ENCODE data around the gene ATP10D.
A peak's percentile ranks its signal among the peaks of the same experiment; 100 is the strongest.
"Not testable (repeated sequence)": the region's sequence is repeated elsewhere in the genome, so short reads cannot be mapped to it uniquely, and the experiment has no call there.

Gene ATP10D

GRCh38 chr4:47490550-47490949 is 5.5 kb downstream of the ATP10D start:
- no peak for DNase-seq

DNA sequence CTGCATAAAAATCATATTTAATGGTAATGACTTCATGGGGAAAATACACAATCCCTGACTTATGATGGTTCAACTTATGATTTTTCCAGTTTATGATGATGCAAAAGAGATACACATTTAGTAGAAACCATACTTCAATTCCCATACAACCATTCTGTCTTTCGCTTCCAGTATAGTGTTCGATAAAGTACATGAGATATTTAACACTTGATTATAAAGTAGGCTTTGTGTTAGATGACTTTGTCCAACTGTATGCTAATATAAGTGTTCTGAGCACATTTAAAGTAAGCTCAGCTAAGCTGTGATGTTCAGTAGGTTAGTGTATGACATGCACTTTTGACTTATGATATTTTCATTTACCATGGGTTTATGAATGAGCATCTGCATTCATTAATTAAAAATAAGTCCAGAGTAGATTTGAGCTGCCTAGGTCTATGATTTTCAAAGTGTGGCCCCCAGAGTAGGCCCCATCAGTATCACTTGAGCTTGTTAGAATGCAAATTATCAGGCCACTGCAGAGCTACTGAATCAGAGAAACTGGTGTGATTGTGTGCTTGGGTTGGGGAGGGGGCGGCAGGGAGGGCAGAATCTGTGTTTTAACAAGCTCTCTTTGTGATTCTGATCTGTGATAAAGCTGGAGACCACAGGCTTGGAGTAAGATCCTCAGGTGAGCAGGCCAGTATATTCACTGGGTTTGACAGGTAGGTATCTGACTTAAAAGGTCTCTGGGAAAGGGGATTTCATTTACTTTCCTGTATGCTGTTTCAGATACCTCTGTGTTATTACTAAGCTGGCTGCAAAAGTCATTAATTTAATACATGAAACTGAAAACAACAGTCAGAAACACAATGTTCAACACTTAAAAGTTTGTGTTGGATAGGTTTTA is 8.4 kb downstream of the ATP10D start:
- DNase-seq: no peak

DNA sequence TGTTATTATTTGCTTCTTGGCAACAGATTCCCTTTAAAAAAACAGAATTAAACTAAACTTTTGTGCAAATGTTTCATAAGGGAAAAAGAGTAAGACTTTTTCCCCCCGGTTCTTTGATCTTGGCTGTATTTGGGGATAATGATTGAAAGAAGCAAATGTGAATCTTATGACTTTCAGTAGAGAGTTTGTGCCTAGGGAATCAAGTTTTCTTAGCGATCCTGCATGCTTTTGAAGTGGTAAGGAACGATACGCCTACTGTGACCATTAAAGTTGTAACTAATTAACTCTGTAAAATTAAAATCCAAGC is 9.0 kb downstream of the ATP10D start:
- DNase-seq: no peak

- no peak for DNase-seq
Measured at GRCh38 chr4:47498899-47499298, 13.8 kb downstream of the ATP10D start.

- no peak for DNase-seq
Measured at GRCh38 chr4:47499700-47500099, 14.6 kb downstream of the ATP10D start.

- DNase-seq: no peak
Measured at GRCh38 chr4:47500776-47501175, 15.7 kb downstream of the ATP10D start.

GRCh38 chr4:47505147-47505546 is 20.1 kb downstream of the ATP10D start:
- no peak for DNase-seq

DNA sequence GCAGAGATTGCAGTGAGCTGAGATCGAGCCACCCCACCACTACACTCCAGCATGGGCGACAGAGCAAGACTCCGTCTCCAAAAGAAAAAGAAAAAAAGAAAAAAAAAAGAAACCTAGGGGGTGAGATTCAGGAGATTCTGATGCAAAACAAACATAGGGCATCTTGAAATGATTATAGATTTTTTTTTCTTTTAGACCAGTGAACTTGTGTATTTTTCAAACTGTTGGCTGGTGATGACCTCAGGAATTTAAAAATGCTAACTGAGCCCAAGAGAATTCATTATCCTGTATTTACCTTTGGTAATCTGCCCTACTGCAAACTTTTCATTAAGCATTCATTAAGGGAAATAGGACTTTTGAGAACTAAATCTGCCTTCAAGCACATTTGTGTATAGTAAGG is 20.6 kb downstream of the ATP10D start:
- no peak for DNase-seq

DNA sequence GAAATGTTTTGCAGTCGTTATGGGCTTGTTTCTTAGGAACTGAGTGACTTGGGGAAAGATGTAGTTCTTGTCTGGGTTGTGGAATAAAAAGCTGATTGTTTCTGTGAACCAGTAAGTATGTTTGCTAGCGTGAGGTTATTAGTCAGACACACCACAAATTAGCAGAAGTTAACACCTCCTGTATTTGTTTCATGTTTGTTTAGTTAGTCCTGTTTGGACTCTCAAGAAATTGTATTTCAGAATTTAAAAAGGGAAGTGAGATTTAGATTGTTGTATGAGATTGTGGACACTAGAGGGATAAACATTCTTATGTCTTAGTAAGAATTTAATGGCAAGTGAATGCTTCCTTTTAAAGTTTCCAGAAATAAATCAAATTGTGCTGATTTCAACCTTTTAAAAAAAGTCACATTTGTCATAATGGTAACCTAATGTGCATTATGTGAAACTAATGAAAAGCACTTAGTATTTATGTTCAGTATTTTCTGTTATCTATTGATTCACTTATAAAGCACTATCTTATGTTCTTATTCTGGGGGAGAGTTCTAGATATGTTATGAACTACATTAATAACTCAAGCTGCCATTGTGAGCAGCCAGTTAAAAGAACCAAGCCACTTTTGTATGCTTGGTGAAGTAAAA is 25.6 kb downstream of the ATP10D start:
- no peak for DNase-seq

DNA sequence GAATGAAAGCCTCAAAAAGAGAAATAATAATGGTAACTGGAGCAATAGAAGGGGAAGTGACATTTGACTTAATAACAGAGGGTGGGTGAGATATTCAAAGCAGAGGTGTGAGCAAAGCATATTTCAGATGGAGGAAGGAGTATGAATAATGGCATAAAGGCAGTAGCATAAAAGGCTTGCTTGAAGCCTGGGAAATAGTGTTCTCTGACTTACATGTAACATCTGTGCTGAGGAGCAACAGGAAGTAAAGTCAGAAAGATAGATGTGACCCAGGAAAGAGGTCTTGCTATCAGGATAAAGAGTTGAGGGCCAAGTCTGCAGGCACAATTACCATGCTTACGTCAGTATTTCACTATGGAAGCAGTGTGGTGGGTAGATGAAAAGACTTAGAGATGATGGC is 28.4 kb downstream of the ATP10D start:
- DNase-seq: no peak

GRCh38 chr4:47519239-47519883 is 34.3 kb downstream of the ATP10D start:
- no peak for DNase-seq

GRCh38 chr4:47525154-47525819 is 40.2 kb downstream of the ATP10D start:
- DNase-seq: no peak

- no peak for DNase-seq
Measured at GRCh38 chr4:47526281-47526680, 41.2 kb downstream of the ATP10D start.

- not testable (repeated sequence) for DNase-seq
Measured at GRCh38 chr4:47528646-47529045, 43.6 kb downstream of the ATP10D start.

- no peak for DNase-seq
Measured at GRCh38 chr4:47530801-47531200, 45.7 kb downstream of the ATP10D start.

DNA sequence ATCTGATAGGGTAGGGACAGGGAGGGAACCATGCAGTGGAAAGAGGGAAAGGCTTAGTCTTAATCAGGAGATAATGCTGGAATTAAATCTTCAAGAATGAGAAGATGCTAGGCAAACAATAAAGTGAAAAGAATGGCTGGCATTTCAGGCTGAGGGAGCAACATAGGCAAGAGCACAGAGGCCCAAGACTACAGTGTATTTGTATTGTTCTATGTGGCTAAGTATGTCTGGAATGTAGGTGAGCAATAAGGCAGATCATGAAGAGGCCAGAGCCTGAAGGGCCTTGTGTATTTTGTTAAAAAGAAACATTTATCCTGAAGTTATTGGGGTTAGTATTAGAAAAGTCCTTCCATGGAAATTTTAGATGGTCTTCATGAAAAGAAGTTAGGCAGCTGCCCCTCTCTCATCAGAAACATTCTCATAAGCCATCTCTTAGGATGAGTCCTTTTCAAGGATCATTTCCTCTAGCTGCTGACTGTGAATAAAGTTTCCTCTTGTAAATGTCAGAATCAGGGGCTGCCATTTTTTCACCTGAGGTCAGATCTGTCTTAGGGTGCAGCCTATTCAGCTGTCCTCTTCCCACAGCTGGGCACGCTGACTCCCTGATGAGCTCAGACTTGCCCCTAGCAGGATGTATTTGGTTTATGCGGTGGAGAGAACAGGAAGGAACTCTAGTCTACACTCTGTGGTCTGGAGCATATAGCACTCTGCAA is 46.3 kb downstream of the ATP10D start:
- peak; percentile 78 for DNase-seq

DNA sequence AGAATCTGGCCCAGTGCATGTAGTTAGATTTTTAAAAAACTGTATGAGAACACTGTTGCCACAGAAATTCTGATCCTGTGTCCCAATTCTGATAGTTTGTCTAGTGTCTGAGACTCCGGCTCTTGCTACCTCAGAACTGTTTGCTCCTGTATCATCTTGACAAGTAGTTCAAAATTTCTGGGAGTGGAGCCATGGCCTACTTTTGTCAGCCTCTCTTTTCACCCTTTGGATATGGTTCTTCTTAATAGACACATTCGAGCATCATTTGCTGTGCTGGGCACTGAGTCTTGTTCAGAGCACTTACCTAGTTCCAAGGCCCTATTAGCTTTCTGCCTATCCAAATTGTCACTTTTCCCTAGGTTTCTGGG is 46.9 kb downstream of the ATP10D start:
- no peak for DNase-seq

- no peak for DNase-seq
Measured at GRCh38 chr4:47532658-47533057, 47.6 kb downstream of the ATP10D start.

- no peak for DNase-seq
Measured at GRCh38 chr4:47533689-47534347, 48.7 kb downstream of the ATP10D start.

DNA sequence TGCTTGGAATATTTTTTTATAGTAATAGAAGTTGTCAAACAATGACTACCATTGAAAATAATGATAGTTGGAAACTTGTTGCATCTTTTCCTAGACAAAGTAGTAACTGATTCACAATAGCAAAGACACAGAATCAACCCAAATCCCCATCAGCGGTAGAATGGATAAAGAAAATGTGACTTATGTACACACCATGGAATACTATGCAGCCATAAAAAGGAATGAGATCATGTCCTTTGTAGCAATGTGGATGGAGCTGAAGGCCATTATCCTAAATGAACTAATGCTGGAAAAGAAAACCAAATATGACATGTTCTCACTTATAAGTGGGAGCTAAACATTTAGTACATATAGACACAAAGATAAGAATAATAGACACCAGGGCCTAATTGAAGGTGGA is 49.7 kb downstream of the ATP10D start:
- DNase-seq: no peak

DNA sequence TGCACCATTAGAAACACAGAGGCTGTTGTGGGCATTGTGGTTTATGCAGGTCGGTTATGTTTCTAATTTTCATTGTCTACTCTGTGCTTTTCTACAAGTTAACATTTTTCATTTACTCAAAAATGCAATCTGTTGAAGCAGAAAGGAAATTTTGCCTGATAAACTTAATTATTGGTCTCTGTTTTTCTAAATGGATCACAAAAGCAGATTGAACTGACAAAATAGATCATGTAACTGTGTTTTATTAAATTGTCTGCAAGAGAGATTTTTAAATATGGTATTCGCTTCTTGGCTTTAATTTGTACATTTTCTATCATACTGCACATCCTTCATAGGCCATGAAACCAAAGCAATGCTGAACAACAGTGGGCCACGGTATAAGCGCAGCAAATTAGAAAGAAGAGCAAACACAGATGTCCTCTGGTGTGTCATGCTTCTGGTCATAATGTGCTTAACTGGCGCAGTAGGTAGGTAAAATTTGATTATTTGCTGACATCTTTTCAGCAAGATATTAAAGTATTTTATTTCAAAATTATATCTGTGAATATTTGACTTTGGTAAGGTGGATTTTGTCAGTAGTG is 50.6 kb downstream of the ATP10D start:
- no peak for DNase-seq

DNA sequence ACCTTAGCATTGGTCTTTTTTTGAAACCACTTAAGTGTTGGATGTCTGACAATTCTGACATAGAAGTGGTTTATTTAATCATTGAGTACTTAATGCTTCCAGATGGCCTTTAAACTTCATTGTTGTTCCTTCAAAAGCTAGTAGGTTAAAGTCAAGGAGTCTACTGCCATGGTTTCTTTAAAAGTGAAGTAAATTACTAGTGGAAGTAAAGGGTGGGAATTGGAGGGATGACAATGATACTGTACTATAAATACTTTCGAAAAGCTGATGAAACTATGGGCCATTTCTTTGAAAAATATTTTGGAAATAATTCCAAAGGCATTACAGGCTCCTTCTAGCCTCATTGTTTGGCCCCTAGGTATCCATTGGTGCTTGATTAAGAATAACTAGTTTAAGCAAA is 51.9 kb downstream of the ATP10D start:
- no peak for DNase-seq
